B cell (primary cell): ENCODE data around the gene PTPMT1. TPM values are rescaled to one million over a fixed set of nuclear protein-coding genes. Genes with fewer than 3 reads are reported as not detected.

Experiments
- ATAC-seq: fragments of 200-7000 bp; cut with Tn5 transposase; one replicate; pipeline ENCODE4 v1.10.0; 2021; ENCODE audit warnings: low read depth, mild to moderate bottlenecking, moderate number of reproducible peaks, moderate library complexity
- CTCF ChIA-PET: fragments of 350-600 bp; sonication (Branson Sonifier 250); formaldehyde crosslinking; loops from one replicate; lab custom pipeline; 2021; ENCODE audit warnings: antibody characterized with exemption, inconsistent platforms; lab: Charles Lee
- POLR2A ChIA-PET: fragments of 350-600 bp; sonication (Branson Sonifier 250); formaldehyde crosslinking; loops from one replicate; lab custom pipeline; 2021; ENCODE audit warnings: antibody characterized with exemption; lab: Charles Lee
- DNase-seq: peaks from one replicate; pipeline ENCODE4 v3.0.0; 2013
- H2AFZ ChIP-seq: 2 replicates; pipeline ENCODE4 v1.6.1; 2012; ENCODE audit warnings: mild to moderate bottlenecking, low read depth, low read length; ENCODE audit not compliant: insufficient read depth, poor library complexity, severe bottlenecking
- H3K27ac ChIP-seq, 2 donors: 1 replicate in 1 of 2; 2 replicates in 1 of 2; pipeline ENCODE4 v1.5.1; 2012 to 2013; ENCODE audit warnings: low read length in 2 of 2, mild to moderate bottlenecking in 2 of 2, moderate library complexity in 1 of 2
- H3K27me3 ChIP-seq, 4 experiments: fragments of 200-600 bp in 1 of 4; sonication (generic) in 1 of 4; replicated peaks in 1 of 4; 1 replicate in 2 of 4; 2 replicates in 2 of 4; pipeline versions ENCODE4 v1.6.1 to v1.7.0; 2013 to 2016; ENCODE audit warnings: low read length in 3 of 4, mild to moderate bottlenecking in 2 of 4, mixed read lengths in 1 of 4, moderate library complexity in 1 of 4; ENCODE audit not compliant: insufficient read depth in 4 of 4, control insufficient read depth in 3 of 4; ENCODE audit errors: control extremely low read depth in 1 of 4
- H3K36me3 ChIP-seq, 2 experiments: replicated peaks in 1 of 2; 1 replicate in 1 of 2; 2 replicates in 1 of 2; pipeline versions ENCODE4 v1.6.1 to v1.7.1; 2013; ENCODE audit warnings: low read length in 1 of 2; ENCODE audit not compliant: insufficient read depth in 2 of 2, control insufficient read depth in 1 of 2; ENCODE audit errors: control extremely low read depth in 1 of 2, extremely low read depth in 1 of 2
- H3K4me1 ChIP-seq, 2 donors: fragments of 200-600 bp in 1 of 2; sonication (generic) in 1 of 2; 1 replicate in 1 of 2; 2 replicates in 1 of 2; pipeline versions ENCODE4 v1.5.1 to v1.6.1; 2013 to 2017; ENCODE audit warnings: low read length in 2 of 2; ENCODE audit not compliant: control insufficient read depth in 2 of 2, insufficient read depth in 2 of 2
- H3K4me2 ChIP-seq: replicated peaks from 2 replicates; pipeline ENCODE3; 2012; ENCODE audit warnings: mild to moderate bottlenecking, low read depth, low read length; ENCODE audit not compliant: poor library complexity, severe bottlenecking
- H3K4me3 ChIP-seq, 5 experiments: fragments of 200-600 bp in 1 of 5; sonication (generic) in 1 of 5; 1 replicate in 3 of 5; 2 replicates in 2 of 5; pipeline versions ENCODE4 v1.5.1 to v1.7.0; 2011 to 2016; ENCODE audit warnings: low read length in 4 of 5, mild to moderate bottlenecking in 4 of 5, low read depth in 2 of 5, control low read depth in 1 of 5, moderate library complexity in 1 of 5; ENCODE audit not compliant: insufficient read depth in 1 of 5; ENCODE audit errors: control extremely low read depth in 1 of 5, extremely low read depth in 1 of 5
- H3K79me2 ChIP-seq: fragments of 200-600 bp; sonication (generic); one replicate; pipeline ENCODE4 v1.6.0; 2016; ENCODE audit warnings: low read length; ENCODE audit not compliant: control insufficient read depth, insufficient read depth
- H3K9ac ChIP-seq: fragments of 200-600 bp; sonication (generic); 2 replicates; pipeline ENCODE4 v1.6.1; 2017; ENCODE audit warnings: mild to moderate bottlenecking, low read length, moderate library complexity
- H3K9me3 ChIP-seq, 3 donors: one replicate each; pipeline versions ENCODE4 v1.6.1 to v1.7.1; 2013; ENCODE audit warnings: low read length in 2 of 3; ENCODE audit not compliant: control insufficient read depth in 2 of 3, insufficient read depth in 1 of 3; ENCODE audit errors: control extremely low read depth in 1 of 3
- H4K20me1 ChIP-seq: 2 replicates; pipeline ENCODE4 v1.6.0; 2012; ENCODE audit warnings: mild to moderate bottlenecking, low read length; ENCODE audit not compliant: insufficient read depth, control insufficient read depth, poor library complexity, severe bottlenecking
- H3K27ac Mint-ChIP-seq: one replicate; pipeline ENCODE4 v1.8.0; 2021; ENCODE audit warnings: mixed read lengths
- H3K27me3 Mint-ChIP-seq: one replicate; pipeline ENCODE4 v1.8.0; 2021; ENCODE audit warnings: mixed read lengths
- H3K4me1 Mint-ChIP-seq: one replicate; pipeline ENCODE4 v1.8.0; 2021; ENCODE audit warnings: mixed read lengths
- H3K4me3 Mint-ChIP-seq: one replicate; pipeline ENCODE4 v1.8.0; 2021; ENCODE audit warnings: mixed read lengths
- H3K9me3 Mint-ChIP-seq: one replicate; pipeline ENCODE4 v1.8.0; 2022; ENCODE audit warnings: mixed read lengths; ENCODE audit not compliant: insufficient read depth
- EZH2 ChIP-seq: IDR thresholded peaks from 2 replicates; pipeline ENCODE4 v1.6.1; 2012; ENCODE audit warnings: borderline replicate concordance, low read depth, mild to moderate bottlenecking, moderate library complexity, low read length; ENCODE audit not compliant: insufficient read depth, poor library complexity, severe bottlenecking
- WGBS: methylation state at CpG from one replicate; pipeline ENCODE4 v1.1.5; 2013; ENCODE audit warnings: missing lambda C conversion rate; ENCODE audit not compliant: insufficient coverage; 5-methylcytosine and 5-hydroxymethylcytosine counted together
- intact Hi-C: fragments of 100-400 bp; cut with micrococcal nuclease; formaldehyde crosslinking; loops from one replicate; pipeline ENCODE4 v1.10.0; 2022
- polyA plus RNA-seq: library from polyadenylated mRNA; depleted of rRNA; stranded (reverse); fragments of >200 nt; gene quantifications from 2 replicates; pipeline ENCODE4 v1.2.3, GENCODE V29; 2012
- total RNA-seq, 2 donors: library from RNA; stranded (reverse); fragments of 120-200 nt in 1 of 2; gene quantifications; 1 replicate in 1 of 2; 2 replicates in 1 of 2; pipeline versions ENCODE4 v1.2.3 to v1.2.4, GENCODE V29; 2013 to 2022
- TF ChIP-seq, protein P1 (sequence below): fragments of 200-600 bp; IDR thresholded peaks from one replicate; pipeline ENCODE4 v1.8.0; 2022; ENCODE audit warnings: antibody characterized with exemption, mild to moderate bottlenecking

Gene PTPMT1
- total and polyA plus RNA-seq, 2 donors (not counting 1 experiment from before 2014, with no cell fraction given) = 20.8 to 35.7 TPM

DNA sequence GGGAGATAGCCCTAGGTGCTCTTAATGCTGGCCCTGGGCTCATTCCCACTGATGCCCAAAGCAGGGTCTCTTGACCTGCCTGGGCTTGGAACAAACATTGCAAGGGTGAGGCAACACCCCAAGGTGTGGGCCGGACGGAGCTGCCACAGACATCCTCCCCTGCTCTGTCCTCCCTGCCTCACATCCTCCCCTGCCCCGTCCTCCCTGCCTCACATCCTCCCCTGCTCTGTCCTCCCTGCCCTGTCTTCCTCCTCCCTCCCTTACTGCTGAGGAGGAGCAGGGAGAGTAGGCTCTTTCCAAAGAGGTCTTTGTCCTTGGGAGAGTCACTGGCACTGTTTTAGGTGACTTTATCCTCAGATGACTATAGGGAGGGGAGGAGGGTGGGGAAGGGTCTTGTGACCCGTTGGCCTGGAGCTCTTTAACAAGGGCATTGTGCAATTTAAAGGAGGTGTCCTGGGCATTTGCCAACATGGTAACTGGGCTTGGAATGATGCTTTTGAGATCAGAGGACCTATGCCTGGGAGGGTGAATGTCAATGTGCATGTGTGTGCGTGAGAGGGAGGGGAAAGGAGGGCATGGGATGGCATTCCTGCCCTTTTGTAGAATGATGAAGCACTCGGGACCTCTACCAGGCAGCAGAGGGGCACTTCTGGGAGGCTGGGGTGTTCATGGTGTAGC lies 21.8 kb downstream of the PTPMT1 start:
- peaks cover 0 to 6% (median 0%) of the 10 kb centered on the region in 4 experiments for H3K27me3 ChIP-seq
- no peaks in the 10 kb centered on the region for H3K9me3 Mint-ChIP-seq
- peaks cover 0 to 32% of the 10 kb centered on the region in 2 experiments for H3K36me3 ChIP-seq
- no peak for TF ChIP-seq EZH2
- TF ChIP-seq, protein P1, sequence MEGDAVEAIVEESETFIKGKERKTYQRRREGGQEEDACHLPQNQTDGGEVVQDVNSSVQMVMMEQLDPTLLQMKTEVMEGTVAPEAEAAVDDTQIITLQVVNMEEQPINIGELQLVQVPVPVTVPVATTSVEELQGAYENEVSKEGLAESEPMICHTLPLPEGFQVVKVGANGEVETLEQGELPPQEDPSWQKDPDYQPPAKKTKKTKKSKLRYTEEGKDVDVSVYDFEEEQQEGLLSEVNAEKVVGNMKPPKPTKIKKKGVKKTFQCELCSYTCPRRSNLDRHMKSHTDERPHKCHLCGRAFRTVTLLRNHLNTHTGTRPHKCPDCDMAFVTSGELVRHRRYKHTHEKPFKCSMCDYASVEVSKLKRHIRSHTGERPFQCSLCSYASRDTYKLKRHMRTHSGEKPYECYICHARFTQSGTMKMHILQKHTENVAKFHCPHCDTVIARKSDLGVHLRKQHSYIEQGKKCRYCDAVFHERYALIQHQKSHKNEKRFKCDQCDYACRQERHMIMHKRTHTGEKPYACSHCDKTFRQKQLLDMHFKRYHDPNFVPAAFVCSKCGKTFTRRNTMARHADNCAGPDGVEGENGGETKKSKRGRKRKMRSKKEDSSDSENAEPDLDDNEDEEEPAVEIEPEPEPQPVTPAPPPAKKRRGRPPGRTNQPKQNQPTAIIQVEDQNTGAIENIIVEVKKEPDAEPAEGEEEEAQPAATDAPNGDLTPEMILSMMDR = no peak
- H2AFZ ChIP-seq = no peak overlapping the region
- WGBS = 82% methylated on average over 5 of the region's 6 CpGs
- CTCF ChIA-PET = no interaction called here
- H3K4me2 ChIP-seq = no peak overlapping the region
- ATAC-seq = no peak
- intact Hi-C loops = no loop called here
- H3K4me3 Mint-ChIP-seq = no peak overlapping the region
- H3K27ac ChIP-seq = no peak overlapping the region
- H3K9ac ChIP-seq = no peak overlapping the region
- H3K27ac Mint-ChIP-seq = no peak overlapping the region
- no peak for DNase-seq
- H3K27me3 Mint-ChIP-seq = peaks cover 3% of the 10 kb centered on the region
- POLR2A ChIA-PET = interaction anchor here (0.6 kb wide), 1 partner anchor 370 kb away, joined by 6 read pairs; no protein-coding TSS in a partner anchor
- no peaks in the 10 kb centered on the region for H3K9me3 ChIP-seq
- peaks cover 0 to 3% of the 10 kb centered on the region in 2 donors for H3K4me1 ChIP-seq
- no peaks in the 10 kb centered on the region for H4K20me1 ChIP-seq
- H3K79me2 ChIP-seq = no peaks in the 10 kb centered on the region
- peaks cover 2% of the 10 kb centered on the region for H3K4me1 Mint-ChIP-seq
- no peak overlapping the region for H3K4me3 ChIP-seq

DNA sequence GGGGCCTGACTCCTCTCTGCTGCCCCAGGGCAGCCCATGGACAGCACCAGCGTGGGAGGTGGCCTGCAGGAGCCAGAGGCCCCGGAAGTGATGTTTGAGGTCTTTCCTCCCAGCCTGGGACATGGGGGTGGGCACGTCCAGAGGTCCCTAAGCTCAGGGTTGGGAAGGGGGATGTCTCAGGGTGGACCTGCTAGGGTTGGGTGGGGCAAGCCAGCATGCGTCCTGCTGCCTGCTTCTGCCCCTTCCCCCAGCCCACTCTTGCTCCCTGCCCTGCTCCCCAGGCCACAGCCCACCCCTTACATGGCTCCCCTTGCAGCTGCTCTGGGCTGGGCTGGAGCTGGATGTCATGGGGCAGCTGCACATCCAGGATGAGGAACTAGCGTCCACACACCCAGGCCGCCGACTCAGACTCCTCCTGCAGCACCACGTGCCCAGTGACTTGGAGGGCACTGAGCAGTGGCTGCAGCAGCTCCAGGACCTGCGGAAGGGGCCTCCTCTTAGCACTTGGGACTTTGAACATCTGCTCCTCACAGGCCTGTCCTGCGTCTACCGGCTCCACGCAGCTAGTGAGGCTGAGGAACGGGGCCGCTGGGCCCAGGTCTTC lies 22.4 kb downstream of the PTPMT1 start:
- Mint-ChIP-seq H3K9me3 (no peaks in the 10 kb centered on the region), H3K4me3 (no peak overlapping the region), H3K27me3 (peaks cover 9% of the 10 kb centered on the region), H3K4me1 (peaks cover 2% of the 10 kb centered on the region), H3K27ac (no peak overlapping the region)
- Histone ChIP-seq H3K36me3 (peaks cover 0 to 26% of the 10 kb centered on the region in 2 experiments), H3K9me3 (no peaks in the 10 kb centered on the region), H3K27ac (no peak overlapping the region), H3K4me2 (no peak overlapping the region), H3K4me3 (no peak overlapping the region), H3K27me3 (peaks cover 0 to 13% (median 3%) of the 10 kb centered on the region in 4 experiments), H2AFZ (no peak overlapping the region), H3K79me2 (no peaks in the 10 kb centered on the region), H3K4me1 (peaks cover 0 to 3% of the 10 kb centered on the region in 2 donors), H4K20me1 (no peaks in the 10 kb centered on the region), H3K9ac (no peak overlapping the region)
- ChIA-PET CTCF (no interaction called here), POLR2A (interaction anchor here (0.6 kb wide), 1 partner anchor 370 kb away, joined by 6 read pairs; no protein-coding TSS in a partner anchor)
- 37% methylated on average over 13 of the region's 14 CpGs for WGBS
- ATAC-seq (no peak), DNase-seq (no peak)
- intact Hi-C loops = no loop called here
- TF ChIP-seq EZH2 = no peak
- TF ChIP-seq, protein P1 = no peak
